K562 (cell line): ENCODE data around the gene CHD8. TPM values are rescaled to one million over a fixed set of nuclear protein-coding genes. Genes with fewer than 3 reads are reported as not detected.

ENCODE experiments used
- BCLAF1 ChIP-seq, 2 experiments: fragments of 450-650 bp in 1 of 2; IDR thresholded peaks; 2 replicates each; pipeline ENCODE4 v1.6.1; 2011 to 2017; ENCODE audit warnings: low read depth in 2 of 2, antibody characterized with exemption in 1 of 2, borderline replicate concordance in 1 of 2, low read length in 1 of 2, mild to moderate bottlenecking in 1 of 2, mixed read lengths in 1 of 2; ENCODE audit not compliant: control insufficient read depth in 1 of 2
- BRF1 ChIP-seq: IDR thresholded peaks from 3 replicates; pipeline ENCODE4 v1.6.1; 2011; ENCODE audit warnings: borderline replicate concordance, mild to moderate bottlenecking; ENCODE audit not compliant: insufficient read length; ENCODE audit errors: extremely low read depth
- CREM ChIP-seq: IDR thresholded peaks from 2 replicates; pipeline ENCODE4 v1.6.1; 2014; ENCODE audit warnings: antibody characterized with exemption, low read depth
- EZH2 ChIP-seq: IDR thresholded peaks from 2 replicates; pipeline ENCODE4 v1.6.1; 2012; ENCODE audit warnings: low read depth, mild to moderate bottlenecking, inconsistent platforms, low read length, borderline replicate concordance
- GABPB1 ChIP-seq: sonication (generic); formaldehyde crosslinking; IDR thresholded peaks from 2 replicates; pipeline ENCODE4 v1.8.0; 2022; ENCODE audit warnings: mild to moderate bottlenecking, missing genetic modification reagents
- HDAC1 ChIP-seq, 2 experiments: fragments of 450-650 bp; IDR thresholded peaks; 2 replicates each; pipeline ENCODE4 v1.6.1; 2016 to 2017; ENCODE audit warnings: inconsistent platforms in 1 of 2, mild to moderate bottlenecking in 1 of 2, moderate library complexity in 1 of 2
- MYNN ChIP-seq, 2 experiments: sonication (generic); formaldehyde crosslinking in 1 of 2; IDR thresholded peaks; 2 replicates each; pipeline versions ENCODE4 v1.5.0 to v1.6.1; 2016 to 2020; ENCODE audit warnings: antibody characterized with exemption in 1 of 2, missing genetic modification reagents in 1 of 2
- NBN ChIP-seq: fragments of 450-650 bp; IDR thresholded peaks from 2 replicates; pipeline ENCODE4 v1.6.1; 2016; ENCODE audit warnings: low read depth, mild to moderate bottlenecking
- NFE2 ChIP-seq: IDR thresholded peaks from 2 replicates; pipeline ENCODE4 v1.6.1; 2014; ENCODE audit warnings: antibody characterized with exemption, low read depth
- PTRF ChIP-seq: fragments of 450-650 bp; IDR thresholded peaks from 2 replicates; pipeline ENCODE4 v1.6.1; 2016; ENCODE audit warnings: mild to moderate bottlenecking, missing genetic modification characterization, missing compliant biosample characterization
- SNRNP70 ChIP-seq: fragments of 200-400 bp; formaldehyde crosslinking; optimal IDR thresholded peaks from 2 replicates; pipeline ENCODE3; 2017; ENCODE audit warnings: low read depth, low read length
- TFAM ChIP-seq: fragments of 250-450 bp; sonication (Bioruptor Pico); conservative IDR thresholded peaks from 2 replicates; pipeline ENCODE4 v1.5.0; 2021; ENCODE audit warnings: mild to moderate bottlenecking, moderate library complexity
- ZBTB40 ChIP-seq, 2 experiments: fragments of 450-650 bp in 1 of 2; sonication (generic) in 1 of 2; formaldehyde crosslinking in 1 of 2; IDR thresholded peaks; 2 replicates each; pipeline versions ENCODE4 v1.7.1 to v1.9.0; 2016 to 2022; ENCODE audit warnings: inconsistent platforms in 1 of 2, mild to moderate bottlenecking in 1 of 2, missing genetic modification reagents in 1 of 2
- ZFP30 ChIP-seq: fragments of 250-450 bp; sonication (Bioruptor Pico); IDR thresholded peaks from 2 replicates; pipeline ENCODE4 v1.8.0; 2022; ENCODE audit warnings: moderate library complexity, mild to moderate bottlenecking, inconsistent platforms, borderline replicate concordance
- polyA plus RNA-seq, 8 experiments: library from polyadenylated mRNA; depleted of rRNA in 4 of 8; stranded (reverse) in 5 of 8; unstranded in 3 of 8; fragments of >200 nt; fragmentation: Nextera tagmentation in 2 of 8; fragmentation: Illumina TruSeq in 1 of 8; extraction: Ambion mirVana in 2 of 8; extraction: Trizol in 1 of 8; gene quantifications; 2 replicates each; pipeline versions ENCODE4 v1.2.1 to v1.2.3, GENCODE V29; 2011 to 2014; ENCODE audit warnings: inconsistent platforms in 1 of 8, missing spikeins in 1 of 8
- total RNA-seq, 7 experiments: library from RNA; depleted of rRNA in 6 of 7; stranded (reverse); fragments of >200 nt in 6 of 7; fragmentation: Illumina TruSeq in 2 of 7; extraction: Trizol in 2 of 7; gene quantifications; 2 replicates each; pipeline versions ENCODE4 v1.2.1 to v1.2.3, GENCODE V29; 2011 to 2021; ENCODE audit warnings: low replicate concordance in 1 of 7

Gene CHD8
- total and polyA plus RNA-seq, 9 of the 15 experiments (the other 6 are each of a cell fraction or from before 2014, with no cell fraction given), result 11.1 to 51.2 (median 32.8) TPM

GRCh38 chr14:21476925-21477681 lies 21.2 kb upstream of the CHD8 start, which contains the start of the genes RAB2B and TOX4 (continued):
- TF ChIP-seq ZBTB40 (IDR thresholded peaks at IDR 0.05) (peak; percentile 89), ZBTB40 (CRISPR knock-in tag; IDR thresholded peaks at IDR 0.05) (no peak), ZFP30 (no peak), SNRNP70 (no peak), PTRF (tag) (no peak), EZH2 (no peak), NBN (peak; percentile 77; the same call in 1 of the 2 replicates), TFAM (CRISPR knock-in tag) (no peak), GABPB1 (peak; percentile 90), NFE2 (no peak), HDAC1 (IDR thresholded peaks at IDR 0.05) (peak in 1 of 2 experiments; percentile 90; a peak in 2 of 4 replicates), BRF1 (no peak), MYNN (IDR thresholded peaks at IDR 0.05) (no peak), MYNN (CRISPR knock-in tag; IDR thresholded peaks at IDR 0.05) (no peak), CREM (peak; percentile 93), BCLAF1 (IDR thresholded peaks at IDR 0.05; ENCODE audit: borderline replicate concordance in 1 of 2, control insufficient read depth in 1 of 2, low read depth in 2 of 2, low read length in 1 of 2) (0 out of 4 replicates have a peak, but pooled peaks of 1 of the 2 experiments have one; percentile 35)
